ENCODE results near the gene DMD.

GRCh38 chrX:31593353-31593752, 1618.0 kb downstream of the DMD start:
- TF ChIP-seq CTCF (IDR thresholded peaks at IDR 0.05) (no peak), EZH2 (IDR thresholded peaks at IDR 0.05; ENCODE audit: borderline replicate concordance, insufficient read depth, low read depth, low read length, poor library complexity, severe bottlenecking) (no peak)
